Fibroblast of pulmonary artery (primary cell): ENCODE data around the gene HELZ2.

Experiments used
- DNase-seq: peaks from one replicate; pipeline ENCODE4 v3.0.0-alpha.2; 2010; ENCODE audit warnings: low read depth
- H3K4me3 ChIP-seq: replicated peaks from 2 replicates; pipeline ENCODE4 v1.5.1; 2011; ENCODE audit warnings: low read depth, mild to moderate bottlenecking, control low read depth, low read length, moderate library complexity
- CTCF ChIP-seq: IDR thresholded peaks from 2 replicates; pipeline ENCODE4 v1.5.1; 2011; ENCODE audit warnings: mild to moderate bottlenecking, control low read depth, low read length, inconsistent platforms; ENCODE audit errors: missing control alignments

The HELZ2 gene

GRCh38 chr20:63532449-63532971 is 41.5 kb downstream of the HELZ2 start:
- TF ChIP-seq CTCF = no peak
- H3K4me3 ChIP-seq = no peak overlapping the region
- DNase-seq = no peak

GRCh38 chr20:63531686-63532448 is 42.2 kb downstream of the HELZ2 start:
- no peak overlapping the region for H3K4me3 ChIP-seq
- TF ChIP-seq CTCF = no peak
- DNase-seq = no peak

- DNase-seq = no peak
Measured at GRCh38 chr20:63530788-63531160, 43.3 kb downstream of the HELZ2 start.

GRCh38 chr20:63529861-63530787 is 43.9 kb downstream of the HELZ2 start:
- DNase-seq = no peak
- no peak for TF ChIP-seq CTCF
- H3K4me3 ChIP-seq = no peak overlapping the region

More at GRCh38 chr20:63530788-63531160, 43.3 kb downstream of the HELZ2 start:
- TF ChIP-seq CTCF = no peak
- no peak overlapping the region for H3K4me3 ChIP-seq

- no peak overlapping the region for H3K4me3 ChIP-seq
- TF ChIP-seq CTCF = no peak
- no peak for DNase-seq
Measured at GRCh38 chr20:63529180-63529860, 44.7 kb downstream of the HELZ2 start.

- H3K4me3 ChIP-seq = no peak overlapping the region
- DNase-seq = no peak
- TF ChIP-seq CTCF = no peak
Measured at GRCh38 chr20:63527184-63527583, 46.9 kb downstream of the HELZ2 start.
